ENCODE measurements around the gene TNS4.

TNS4 gene

DNA sequence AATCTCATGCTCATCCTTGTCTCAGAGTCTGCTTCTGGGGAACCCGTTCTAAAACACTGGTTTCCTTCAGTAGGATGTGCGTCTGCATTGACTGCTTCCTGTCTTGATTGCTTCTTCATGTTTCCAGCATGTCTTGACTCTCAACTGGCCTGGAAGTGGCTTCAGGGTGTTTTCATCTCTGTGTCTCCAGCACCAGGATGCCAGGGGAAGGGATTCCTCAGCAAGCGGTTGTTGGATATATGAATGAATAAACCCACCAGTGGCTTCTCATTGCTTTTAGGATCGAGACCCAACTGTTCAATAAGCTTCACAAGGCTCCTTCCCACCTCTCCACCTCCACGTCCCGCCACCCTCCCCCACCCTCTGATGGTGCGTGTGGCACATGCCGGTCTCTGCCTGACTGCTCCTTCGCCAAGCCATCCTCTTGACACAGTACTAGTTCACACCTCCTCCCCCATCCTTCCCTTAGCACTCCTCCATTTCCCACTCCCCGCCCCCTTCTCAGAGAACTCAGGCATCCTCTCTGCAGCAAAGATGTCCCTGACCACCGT, 14.1 kb upstream of the TNS4 start:
- DNase-seq (ENCODE audit: low spot score), result no peak

DNA sequence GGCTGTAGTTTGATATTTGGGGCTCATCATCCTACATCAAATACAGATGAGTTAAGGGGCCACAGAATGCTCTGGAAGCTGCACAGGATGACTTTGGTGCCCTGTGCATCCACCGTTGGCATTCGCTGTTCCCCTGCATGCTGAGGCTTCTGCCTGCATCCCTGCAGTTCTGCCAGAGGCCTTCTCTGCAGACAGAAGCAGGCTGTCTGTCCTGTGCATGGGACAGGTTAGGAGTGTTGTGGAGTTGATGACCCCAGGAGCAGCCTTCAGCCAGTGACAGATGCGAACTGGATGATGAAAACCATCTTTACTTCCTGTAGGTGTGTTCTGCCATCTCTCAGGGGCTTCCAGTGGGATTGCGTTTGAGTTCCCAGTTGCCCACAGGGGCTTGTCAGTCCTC, 13.6 kb upstream of the TNS4 start:
- no peak for DNase-seq (ENCODE audit: low spot score)

DNA sequence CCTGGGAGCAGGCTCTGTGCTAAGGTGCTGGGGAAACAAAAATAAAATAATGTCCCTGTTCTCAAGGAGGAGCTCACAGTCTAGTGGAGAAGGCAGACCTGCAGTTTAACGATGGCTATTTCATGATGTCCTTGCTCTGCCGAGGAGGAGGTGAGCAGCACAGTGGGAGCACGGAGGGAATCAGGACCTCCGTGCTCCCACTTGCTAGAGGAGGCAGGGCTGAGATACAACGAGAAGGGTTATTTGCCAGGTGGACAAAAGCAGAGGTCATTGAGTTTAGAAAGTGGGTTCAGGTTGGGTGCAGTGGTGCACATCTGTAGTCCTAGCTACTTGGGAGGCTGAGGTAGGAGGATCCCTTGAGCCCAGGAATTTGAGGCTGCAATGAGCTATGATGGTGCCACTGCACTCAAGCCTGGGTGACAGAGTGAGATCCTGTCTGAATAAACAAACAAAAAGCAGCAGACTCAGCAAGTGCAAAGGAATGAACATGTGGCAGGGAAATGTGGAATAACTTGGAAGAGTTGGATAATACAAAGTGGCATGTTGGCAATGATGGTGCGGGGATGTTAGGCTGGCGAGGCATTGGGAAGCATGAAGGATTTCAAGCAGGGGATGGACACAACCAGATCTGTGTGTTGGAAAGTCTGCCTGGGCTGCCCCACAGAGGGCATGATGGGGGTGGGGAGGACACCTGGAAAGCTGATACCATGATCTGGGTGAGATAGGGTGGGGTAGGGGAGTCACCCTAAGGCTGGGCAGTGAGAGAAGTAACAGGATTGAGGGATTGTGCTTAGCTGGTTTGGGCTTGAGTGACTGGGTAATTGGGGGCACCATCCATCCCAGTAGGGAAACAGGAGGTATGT, 12.8 kb upstream of the TNS4 start:
- DNase-seq (ENCODE audit: low spot score), result no peak

DNA sequence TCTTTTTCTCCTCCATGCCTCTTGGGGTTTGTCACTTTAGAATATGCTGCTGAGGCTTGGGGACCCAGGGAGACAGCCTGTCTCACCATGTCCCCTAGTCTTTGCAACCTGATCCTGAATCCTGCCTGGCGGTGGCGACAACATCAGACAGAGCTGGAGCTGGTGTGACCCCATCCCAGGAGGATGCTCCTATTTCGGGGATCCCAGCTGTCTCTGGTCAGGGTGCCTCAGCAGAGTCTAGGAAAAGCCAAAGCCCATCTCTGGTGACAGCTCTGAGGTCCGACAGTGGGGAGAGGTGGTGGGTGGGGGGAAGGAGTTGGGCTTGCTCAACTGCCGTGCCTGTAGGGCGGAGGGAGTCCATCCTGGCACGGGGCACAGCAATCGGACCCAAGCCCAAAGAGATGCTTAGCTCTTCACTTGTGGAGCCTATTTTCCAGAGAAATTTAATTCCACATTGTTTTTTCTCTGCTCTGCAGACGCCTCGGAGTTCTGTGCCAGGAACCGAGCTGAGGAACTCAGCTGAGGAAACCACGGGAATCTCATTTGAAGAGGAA, 10.3 kb upstream of the TNS4 start:
- no peak for DNase-seq (ENCODE audit: low spot score)

DNA sequence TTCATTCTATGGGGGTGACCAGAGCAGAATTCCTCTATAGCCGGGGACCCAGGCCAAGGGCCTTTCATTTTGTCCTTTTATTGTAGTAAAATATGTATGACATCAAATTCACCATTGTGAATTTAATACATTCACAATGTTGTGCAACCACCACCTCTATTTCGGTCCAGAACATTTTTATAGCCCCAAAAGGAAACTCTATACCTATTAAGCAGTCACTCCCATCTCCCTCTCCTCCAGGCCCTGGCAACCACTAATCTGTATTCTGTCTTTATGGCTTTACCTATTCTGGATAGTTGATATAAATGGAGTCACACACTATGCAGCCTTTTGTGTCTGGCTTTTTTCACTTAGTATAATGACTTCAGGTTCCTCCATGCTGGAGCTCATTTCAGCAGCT, 9.7 kb upstream of the TNS4 start:
- no peak for DNase-seq (ENCODE audit: low spot score)

DNA sequence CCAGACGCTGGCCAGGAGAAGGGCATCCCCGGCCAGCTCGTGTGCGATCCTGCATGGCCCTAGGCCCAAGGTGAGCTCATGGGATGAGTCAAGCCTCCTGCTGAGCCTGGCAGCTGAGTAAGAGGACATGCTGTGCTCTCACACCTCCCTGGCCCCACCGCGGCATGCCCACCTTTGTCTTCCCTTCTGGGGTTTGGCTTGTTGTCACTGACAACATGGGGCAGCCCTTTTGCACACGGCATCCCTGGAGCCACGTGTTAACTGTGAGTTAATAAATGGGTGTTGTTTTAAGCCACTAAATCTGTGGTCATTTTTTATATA, 8.9 kb upstream of the TNS4 start:
- DNase-seq (ENCODE audit: low spot score), result no peak

DNA sequence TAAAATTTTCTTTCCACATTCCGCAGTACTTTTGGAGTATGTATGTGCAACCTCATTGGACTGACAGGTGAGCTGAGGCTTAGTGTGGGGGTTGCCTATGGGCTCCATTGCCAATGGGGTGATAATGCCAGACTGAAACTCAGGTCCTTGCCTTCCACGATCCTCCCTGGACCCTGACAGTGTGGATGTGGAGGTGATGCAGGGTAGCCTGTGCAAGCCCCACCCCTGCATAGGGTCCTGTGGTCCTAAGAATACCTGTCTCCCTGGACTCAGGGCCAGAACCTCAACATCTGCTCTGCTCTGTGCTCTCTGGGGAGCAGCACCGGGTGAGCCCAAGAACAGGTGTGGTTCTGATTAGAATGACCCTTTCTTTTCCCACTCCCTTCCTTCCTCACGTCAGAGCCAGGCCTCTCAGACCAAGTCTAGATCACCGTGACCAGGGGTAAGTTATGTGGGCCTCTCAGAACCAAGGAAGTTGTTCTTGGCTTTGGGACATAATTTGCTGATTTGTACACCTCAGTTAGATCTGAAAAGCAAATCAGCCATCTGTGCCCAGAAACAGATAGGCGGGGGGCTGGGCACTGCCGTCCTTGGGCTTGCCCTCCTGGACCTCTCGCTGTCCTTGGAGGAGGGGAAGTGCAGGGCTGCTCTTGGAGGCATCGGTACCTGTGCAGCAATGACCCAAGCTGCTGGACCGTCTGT, 8.4 kb upstream of the TNS4 start:
- no peak for DNase-seq (ENCODE audit: low spot score)

DNA sequence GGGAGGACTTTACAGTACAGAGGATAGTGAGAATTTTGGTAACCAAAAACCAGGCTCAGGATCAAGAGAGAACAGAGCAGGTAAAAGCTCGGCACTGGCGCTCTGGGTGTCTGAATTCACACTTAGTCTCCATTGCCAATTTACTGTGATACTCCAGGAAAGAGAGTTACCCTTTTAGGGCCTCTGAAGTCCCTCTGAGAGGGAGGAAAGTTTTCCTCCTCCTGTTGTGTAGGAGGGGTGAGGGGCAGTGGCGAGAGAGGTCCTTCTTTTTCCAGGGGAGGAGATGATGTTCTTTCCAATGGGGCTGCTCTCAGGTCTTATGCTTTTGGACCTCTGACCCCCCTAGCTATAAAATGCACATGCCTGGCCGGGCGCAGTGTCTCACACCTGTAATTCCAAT, 5.4 kb upstream of the TNS4 start:
- DNase-seq (ENCODE audit: low spot score), result no peak

DNA sequence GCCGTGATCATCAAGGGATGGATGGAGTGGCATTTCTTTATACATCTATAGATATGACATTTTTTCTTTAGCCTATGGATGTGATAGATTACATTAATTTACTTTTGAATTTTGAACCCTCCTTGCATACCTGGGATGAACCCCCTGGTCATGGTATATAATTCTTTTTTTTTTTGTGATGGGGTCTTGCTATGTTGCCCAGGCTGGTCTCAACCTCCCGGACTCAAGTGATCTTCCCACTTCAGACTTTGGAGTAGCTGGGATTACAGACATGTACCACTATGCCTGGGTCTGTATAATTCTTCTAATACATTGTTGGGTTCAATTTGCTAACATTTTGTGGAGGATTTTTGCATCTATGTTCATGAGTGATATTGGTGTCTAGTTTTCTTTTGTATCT, 1.7 kb upstream of the TNS4 start:
- no peak for DNase-seq (ENCODE audit: low spot score)

DNA sequence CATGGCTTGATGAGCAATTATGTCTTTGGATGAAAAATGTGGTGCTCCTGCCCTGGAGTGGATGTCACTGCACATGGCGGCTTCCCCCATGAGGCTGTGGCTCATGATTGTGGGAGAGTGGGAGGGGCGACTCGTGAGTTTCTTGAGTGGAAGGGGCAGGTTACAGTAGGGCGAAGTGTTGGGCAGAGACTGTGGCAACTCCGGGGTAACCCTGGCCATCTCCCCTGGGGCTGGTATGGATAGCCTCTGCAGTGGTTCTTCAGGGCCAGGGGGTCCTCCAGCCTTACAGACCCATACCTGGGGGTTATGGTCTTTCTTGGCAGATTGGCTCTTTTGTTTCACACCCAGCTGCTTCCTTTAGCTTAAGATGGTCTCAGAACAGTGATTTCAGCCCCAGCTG, 1.3 kb upstream of the TNS4 start:
- DNase-seq (ENCODE audit: low spot score), result no peak

DNA sequence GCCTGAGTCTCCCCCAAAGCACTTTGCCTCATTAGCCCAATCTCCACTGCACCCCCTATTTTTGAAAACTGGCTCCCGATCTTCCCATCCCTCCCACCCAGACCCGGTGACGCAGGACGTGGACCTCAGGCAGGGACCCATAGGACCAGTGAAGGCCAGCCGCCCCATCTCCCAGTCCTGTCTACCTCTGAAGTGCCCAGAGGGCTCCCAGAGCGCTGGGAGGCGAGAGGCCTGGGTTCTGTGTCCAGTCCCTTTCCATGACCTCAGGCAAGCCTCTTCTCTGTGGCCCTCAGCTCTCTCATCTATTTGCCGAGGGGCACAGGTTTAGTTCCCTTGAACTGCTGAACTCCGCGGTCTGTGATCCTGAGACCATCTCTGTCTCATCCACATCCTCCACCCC, 714 bp downstream of the TNS4 start:
- no peak for DNase-seq (ENCODE audit: low spot score)

DNA sequence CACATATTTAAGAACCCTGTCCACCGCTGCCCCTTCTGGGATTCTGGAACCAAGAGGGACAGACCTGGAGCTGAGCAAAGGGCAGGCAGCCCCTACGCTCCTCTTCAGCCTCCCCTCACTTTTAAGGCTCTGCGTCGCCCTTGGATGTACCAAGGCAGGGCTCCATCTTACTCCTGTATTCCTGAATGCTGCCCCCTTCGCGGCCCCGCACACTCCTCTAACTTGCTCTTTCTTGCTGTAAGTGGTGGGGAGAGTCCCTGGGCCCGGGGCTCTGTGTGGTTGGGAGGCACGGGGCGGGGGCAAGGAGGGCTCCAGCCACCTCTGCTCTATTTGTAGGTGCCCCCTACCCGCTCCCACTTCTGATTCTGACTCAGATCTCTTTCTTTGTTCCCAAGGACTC, 1.2 kb downstream of the TNS4 start:
- no peak for DNase-seq (ENCODE audit: low spot score)

DNA sequence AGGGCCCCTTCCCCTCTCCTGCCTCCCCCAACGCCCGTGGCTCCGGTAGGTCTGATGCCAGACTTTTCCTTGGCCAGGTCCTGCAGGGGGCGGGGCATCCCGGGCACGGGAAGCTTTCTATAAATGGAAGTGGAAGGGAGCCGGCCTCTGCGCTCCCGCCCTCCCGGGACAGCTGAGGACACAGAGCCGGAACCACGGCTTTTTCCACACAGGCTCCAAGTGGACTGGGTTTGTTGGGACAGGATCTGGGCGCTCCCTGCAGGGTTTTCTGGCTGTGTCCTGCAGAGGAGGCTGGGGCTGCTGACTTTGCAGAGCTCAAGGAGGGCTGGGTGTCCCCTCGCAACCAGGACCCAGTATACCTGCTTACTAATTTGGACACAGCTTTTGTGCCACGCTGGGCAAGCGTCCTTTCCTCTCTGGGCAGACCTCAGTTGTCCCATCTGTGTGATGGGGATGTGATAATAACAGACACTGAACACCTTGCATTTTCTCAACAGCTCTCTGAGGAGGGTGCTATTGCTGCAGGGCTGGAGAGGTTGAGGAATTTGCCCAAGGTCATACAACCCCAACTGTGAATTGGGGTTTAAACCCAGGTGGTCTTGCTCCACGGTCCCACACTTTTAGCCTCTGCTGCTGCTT, 1.8 kb downstream of the TNS4 start:
- no peak for DNase-seq (ENCODE audit: low spot score)

DNA sequence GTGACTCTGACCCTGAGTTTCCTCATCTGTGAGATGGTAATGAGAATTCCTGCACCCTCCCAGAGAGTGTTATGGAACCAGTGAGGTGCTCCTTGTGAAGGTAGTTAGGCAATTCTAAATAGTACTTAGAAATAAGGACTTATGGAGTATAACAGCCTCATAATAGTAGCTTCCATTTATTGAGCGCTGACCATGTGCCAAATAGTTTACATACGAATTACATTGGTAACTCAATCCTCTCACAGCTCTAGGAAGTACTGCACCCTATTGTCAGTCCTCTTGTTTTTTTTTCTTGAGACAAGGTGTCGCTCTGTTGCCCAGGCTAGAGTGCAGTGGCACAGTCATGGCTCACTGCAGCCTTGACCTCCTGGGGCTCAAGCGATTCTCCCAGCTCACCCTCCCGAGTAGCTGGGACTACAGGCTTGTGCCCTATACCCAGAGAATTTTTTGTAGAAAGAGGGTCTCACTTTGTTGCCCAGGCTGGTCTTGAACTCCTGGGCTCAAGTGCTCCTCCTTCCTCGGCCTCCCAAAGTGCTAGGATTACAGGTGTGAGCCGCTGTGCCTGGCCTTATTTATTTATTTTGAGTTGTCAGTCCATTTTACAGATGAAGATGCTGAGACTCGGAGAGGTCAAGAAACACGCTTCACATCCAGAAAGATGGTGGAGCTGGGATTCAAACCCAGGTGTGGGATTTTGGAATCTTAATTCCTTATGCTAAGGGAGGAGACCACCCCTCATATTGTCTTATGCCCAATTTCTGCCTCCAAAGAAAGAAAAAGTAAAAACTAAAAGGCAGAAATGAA, 2.9 kb downstream of the TNS4 start:
- no peak for DNase-seq (ENCODE audit: low spot score)

DNA sequence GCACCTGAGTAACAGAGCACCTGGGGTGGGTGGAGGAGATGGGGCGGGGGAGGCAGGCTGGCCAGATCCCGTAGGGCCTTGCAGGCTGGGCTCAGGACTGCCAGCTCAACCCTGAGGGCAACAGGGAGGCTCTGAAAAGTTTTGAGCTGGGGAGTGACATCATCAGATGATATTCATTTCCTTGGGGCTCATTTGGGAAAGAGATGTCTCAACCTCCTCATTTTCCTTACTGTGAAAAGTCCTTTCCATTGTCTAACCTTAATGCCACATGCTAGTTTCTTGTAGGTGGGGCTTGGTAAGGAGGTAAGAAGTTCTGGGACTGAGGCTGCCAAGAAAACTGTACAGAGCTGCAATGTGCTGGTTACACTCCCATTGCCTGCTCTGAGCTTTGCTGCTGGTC, 3.7 kb downstream of the TNS4 start:
- no peak for DNase-seq (ENCODE audit: low spot score)

DNA sequence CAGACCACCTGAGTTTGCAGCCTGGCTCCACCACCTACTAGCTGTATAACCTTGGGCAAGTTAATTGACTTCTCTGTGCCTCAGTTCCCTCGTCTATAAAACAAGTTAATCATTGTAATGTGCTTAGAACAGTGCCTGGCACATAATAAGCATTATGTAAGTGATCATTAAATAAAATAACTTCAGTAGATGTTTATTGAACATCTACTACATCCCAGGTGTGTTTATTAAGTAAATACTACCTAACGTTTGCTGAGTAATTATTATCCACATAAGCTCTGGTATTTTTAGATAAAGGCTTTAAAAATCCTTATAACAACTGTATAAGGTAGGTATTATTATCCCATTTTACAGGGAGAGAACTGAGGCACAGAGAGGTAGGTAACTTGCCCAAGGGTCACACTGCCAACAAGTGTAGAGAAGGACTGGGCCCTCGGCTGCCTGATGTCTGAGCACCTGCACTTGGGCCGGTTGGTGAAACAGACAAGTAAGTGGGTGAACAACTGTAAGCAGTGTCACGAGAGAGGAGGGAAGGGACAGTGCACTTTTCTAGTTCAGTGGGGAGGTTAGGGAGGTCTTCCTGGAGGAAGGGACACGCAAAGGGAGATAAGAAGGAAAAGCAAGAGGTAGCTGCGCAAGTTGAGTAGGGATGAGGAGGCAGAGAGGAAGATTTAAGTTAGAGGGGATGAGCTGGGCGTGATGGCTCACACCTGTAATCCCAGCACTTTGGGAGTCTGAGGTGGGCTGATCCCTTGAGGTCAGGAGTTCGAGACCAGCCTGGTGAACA, 4.6 kb downstream of the TNS4 start:
- DNase-seq (ENCODE audit: low spot score), result no peak

DNA sequence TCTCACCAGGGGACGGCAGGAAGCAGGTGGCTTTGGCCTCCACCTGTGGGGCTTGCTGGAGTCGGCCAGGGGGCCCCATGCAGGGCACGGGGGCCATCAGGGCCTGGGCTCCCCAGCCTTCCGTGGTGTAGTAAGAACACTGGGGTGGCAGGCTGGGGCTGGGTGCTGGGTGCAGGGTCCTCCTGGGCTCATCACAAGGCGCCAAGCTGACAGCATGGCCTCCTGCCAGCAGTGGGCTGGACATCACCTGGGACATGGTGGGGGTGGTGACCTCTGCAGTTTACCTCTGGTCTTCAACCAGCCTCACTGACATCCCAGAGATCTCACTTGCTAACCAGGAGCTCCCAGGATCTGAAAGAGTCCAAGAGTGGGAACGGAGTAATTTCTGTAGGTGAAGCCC, 5.3 kb downstream of the TNS4 start:
- DNase-seq (ENCODE audit: low spot score), result no peak

DNA sequence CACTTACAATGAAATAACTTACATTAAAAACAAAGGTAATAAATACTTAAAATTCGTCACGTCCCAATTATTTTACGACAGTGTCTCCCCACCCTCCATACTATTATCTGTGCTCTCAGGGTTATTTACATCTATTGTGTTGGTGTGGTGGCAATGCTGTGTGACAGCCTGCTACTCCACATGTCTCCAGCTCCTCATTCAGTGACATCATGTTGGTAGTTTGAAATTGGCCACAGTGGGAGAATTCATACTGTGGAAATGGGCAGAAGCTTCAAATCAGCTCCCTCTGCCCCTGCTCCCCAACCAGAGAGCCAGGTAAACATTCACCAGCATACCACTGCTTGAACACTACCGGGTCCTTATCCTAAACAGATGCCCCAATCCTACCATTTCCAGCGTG, 6.3 kb downstream of the TNS4 start:
- no peak for DNase-seq (ENCODE audit: low spot score)

DNA sequence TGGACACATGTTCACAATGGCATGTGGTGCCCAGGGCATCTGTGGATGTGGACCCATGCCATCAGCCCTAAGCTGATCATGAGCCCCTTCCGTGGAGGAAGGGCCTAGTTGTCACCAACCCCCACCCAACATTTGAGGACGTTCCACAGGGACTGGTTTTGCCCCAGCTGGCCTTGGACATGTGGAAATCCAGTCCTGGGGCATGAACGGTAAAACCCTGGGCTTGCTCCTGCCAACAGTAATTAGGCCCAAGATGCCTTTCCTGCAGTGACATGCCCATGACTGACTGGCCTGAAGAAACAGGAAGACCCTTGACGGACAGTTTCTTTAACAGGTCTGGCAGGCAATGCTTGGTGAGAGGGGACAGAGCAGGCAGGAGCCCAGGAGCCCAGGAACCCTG, 7.7 kb downstream of the TNS4 start:
- no peak for DNase-seq (ENCODE audit: low spot score)

DNA sequence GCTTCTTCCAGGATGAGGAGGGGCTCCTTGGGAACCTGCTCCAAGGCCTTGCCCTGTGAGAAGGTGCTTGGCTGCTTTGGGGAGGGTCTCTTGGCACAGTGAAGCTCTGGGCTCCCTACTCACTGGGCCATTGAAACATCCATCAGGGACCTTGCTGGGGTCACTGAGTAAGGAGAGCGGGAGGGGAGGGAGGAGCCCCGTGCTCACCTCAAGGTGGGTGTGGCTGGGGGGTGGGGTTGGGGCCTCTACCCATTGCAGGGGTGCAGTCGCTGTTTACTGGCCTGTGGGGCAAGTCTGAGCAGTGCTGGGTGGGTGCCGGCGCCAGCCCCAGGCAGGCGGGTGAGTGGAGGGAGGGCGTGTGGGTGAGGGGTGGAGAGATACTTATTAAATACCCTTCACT, 9.9 kb downstream of the TNS4 start:
- no peak for DNase-seq (ENCODE audit: low spot score)

DNA sequence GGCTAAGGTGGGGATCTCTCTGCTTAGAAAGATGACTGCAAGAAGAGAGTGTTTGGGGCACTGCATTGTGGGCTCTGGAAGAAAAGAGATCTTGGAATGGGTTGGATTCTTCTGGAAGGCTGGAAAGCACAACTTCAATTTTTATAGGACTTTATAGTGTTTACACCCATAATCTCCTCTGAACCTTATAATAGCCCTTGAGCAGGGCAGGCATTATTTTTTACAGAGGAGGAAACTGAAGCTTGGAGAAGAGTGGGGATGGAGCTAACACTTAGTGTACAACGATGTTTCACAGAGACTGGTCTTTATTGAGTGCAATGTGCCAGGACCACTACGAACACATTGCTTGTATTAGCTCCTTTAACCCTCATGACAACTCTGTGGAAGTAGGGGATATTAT, 10.4 kb downstream of the TNS4 start:
- no peak for DNase-seq (ENCODE audit: low spot score)
